ENCODE measurements around the gene ARHGEF18.

The ARHGEF18 gene

DNA sequence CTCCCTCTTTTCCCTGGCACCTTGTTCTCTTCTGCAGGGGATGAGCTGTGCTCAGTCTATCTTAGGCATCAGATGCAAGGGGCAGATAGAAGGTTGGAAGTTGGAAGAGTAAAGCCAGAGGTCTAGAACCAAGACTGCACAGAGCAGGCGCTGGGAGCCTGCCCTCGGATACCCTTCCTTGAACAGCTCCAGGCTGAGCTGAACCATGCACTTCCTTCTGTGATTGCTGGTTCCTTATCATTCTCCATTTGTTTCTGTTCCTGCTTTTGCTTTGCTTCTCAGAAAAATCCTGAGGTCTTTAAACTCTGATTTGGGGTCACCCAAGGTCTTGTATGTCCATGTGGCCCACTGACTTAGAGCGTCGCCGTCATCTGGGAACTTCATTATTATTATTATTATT lies 36.3 kb downstream of the ARHGEF18 start:
- Histone ChIP-seq H3K9me3 (ENCODE audit: insufficient read depth, low read length, severe bottlenecking) (no peaks in the 10 kb centered on the region), H3K9ac (ENCODE audit: low read depth, low read length) (no peak overlapping the region), H3K27ac (ENCODE audit: low read length) (no peak overlapping the region), H3K4me3 (ENCODE audit: low read depth in 1 of 2, low read length in 2 of 2) (no peak overlapping the region), H4K20me1 (ENCODE audit: insufficient read depth, low read length) (no peaks in the 10 kb centered on the region), H3K27me3 (ENCODE audit: insufficient read depth, low read length, poor library complexity) (no peaks in the 10 kb centered on the region), H3K36me3 (ENCODE audit: insufficient read depth, low read length) (no peaks in the 10 kb centered on the region; the same call in 1 of the 2 replicates), H2AFZ (ENCODE audit: low read depth, low read length) (no peak overlapping the region), H3K79me2 (ENCODE audit: insufficient read depth, low read length) (no peaks in the 10 kb centered on the region), H3K4me2 (ENCODE audit: insufficient read depth, low read length) (no peak overlapping the region), H3K4me1 (ENCODE audit: insufficient read depth, low read length) (no peaks in the 10 kb centered on the region)
- DNase-seq, result no peak
- TF ChIP-seq EZH2 (IDR thresholded peaks at IDR 0.05; ENCODE audit: borderline replicate concordance, low read depth, low read length, severe bottlenecking), result no peak
- TF ChIP-seq, protein P1, sequence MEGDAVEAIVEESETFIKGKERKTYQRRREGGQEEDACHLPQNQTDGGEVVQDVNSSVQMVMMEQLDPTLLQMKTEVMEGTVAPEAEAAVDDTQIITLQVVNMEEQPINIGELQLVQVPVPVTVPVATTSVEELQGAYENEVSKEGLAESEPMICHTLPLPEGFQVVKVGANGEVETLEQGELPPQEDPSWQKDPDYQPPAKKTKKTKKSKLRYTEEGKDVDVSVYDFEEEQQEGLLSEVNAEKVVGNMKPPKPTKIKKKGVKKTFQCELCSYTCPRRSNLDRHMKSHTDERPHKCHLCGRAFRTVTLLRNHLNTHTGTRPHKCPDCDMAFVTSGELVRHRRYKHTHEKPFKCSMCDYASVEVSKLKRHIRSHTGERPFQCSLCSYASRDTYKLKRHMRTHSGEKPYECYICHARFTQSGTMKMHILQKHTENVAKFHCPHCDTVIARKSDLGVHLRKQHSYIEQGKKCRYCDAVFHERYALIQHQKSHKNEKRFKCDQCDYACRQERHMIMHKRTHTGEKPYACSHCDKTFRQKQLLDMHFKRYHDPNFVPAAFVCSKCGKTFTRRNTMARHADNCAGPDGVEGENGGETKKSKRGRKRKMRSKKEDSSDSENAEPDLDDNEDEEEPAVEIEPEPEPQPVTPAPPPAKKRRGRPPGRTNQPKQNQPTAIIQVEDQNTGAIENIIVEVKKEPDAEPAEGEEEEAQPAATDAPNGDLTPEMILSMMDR (IDR thresholded peaks at IDR 0.05; ENCODE audit: borderline replicate concordance, extremely low read depth, low read length, poor library complexity, severe bottlenecking), result no peak
- no peak for ATAC-seq (ENCODE audit: insufficient read depth, low read depth)

DNA sequence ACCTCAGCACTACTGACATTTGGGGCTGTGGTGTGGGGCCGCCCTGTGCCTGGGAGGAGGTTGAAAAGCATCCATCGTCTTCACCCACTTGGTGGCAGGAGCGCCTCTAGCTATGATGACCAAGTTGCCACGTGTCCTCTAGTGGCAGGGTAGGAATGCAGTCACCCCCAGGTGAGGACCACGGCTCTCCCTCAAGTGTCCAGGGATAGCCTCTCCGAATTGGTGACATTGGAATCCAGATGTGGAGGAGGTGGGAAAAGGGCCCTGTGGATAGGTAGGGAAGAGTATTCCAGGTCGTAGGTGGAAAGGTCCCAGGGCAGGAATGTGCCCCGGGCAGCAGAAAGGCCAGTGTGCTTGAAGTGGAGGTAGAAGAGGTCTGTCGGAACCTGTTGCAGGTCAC lies 37.6 kb downstream of the ARHGEF18 start:
- ATAC-seq (ENCODE audit: insufficient read depth, low read depth), result no peak
- no peaks in the 10 kb centered on the region; the same call in 1 of the 2 replicates for H3K36me3 ChIP-seq (ENCODE audit: insufficient read depth, low read length)
- no peaks in the 10 kb centered on the region for H4K20me1 ChIP-seq (ENCODE audit: insufficient read depth, low read length)
- no peaks in the 10 kb centered on the region for H3K27me3 ChIP-seq (ENCODE audit: insufficient read depth, low read length, poor library complexity)
- no peak overlapping the region for H2AFZ ChIP-seq (ENCODE audit: low read depth, low read length)
- TF ChIP-seq EZH2 (IDR thresholded peaks at IDR 0.05; ENCODE audit: borderline replicate concordance, low read depth, low read length, severe bottlenecking), result no peak
- TF ChIP-seq, protein P1 (IDR thresholded peaks at IDR 0.05; ENCODE audit: borderline replicate concordance, extremely low read depth, low read length, poor library complexity, severe bottlenecking), result no peak
- H3K9ac ChIP-seq (ENCODE audit: low read depth, low read length), result no peak overlapping the region
- H3K79me2 ChIP-seq (ENCODE audit: insufficient read depth, low read length), result no peaks in the 10 kb centered on the region
- no peak overlapping the region for H3K27ac ChIP-seq (ENCODE audit: low read length)
- H3K4me1 ChIP-seq (ENCODE audit: insufficient read depth, low read length), result no peaks in the 10 kb centered on the region
- H3K9me3 ChIP-seq (ENCODE audit: insufficient read depth, low read length, severe bottlenecking), result no peaks in the 10 kb centered on the region
- H3K4me2 ChIP-seq (ENCODE audit: insufficient read depth, low read length), result no peak overlapping the region
- DNase-seq, result no peak
- no peak overlapping the region for H3K4me3 ChIP-seq (ENCODE audit: low read depth in 1 of 2, low read length in 2 of 2)

DNA sequence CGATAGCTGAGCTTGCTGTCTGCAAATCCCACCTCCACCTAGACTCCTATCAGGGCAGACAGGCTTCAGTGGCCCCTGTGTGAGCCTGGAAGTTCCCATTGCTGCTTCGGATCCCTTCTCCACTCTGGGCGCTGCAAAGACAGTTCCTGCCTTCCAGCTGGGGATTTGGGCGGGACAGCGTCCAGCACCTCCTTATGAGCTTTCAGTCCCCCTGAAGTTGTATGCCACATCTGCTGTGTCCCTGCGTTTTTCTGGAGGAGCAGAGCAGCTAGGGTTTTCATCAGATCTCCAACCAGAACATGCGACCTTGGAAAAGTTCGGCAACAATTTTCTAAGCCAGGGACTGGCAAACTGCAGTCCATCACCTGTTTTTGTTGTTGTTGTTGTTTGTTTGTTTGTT lies 38.0 kb downstream of the ARHGEF18 start:
- Histone ChIP-seq H3K27ac (ENCODE audit: low read length) (no peak overlapping the region), H3K27me3 (ENCODE audit: insufficient read depth, low read length, poor library complexity) (no peaks in the 10 kb centered on the region), H3K4me1 (ENCODE audit: insufficient read depth, low read length) (no peaks in the 10 kb centered on the region), H3K9ac (ENCODE audit: low read depth, low read length) (no peak overlapping the region), H3K79me2 (ENCODE audit: insufficient read depth, low read length) (no peaks in the 10 kb centered on the region), H2AFZ (ENCODE audit: low read depth, low read length) (no peak overlapping the region), H3K9me3 (ENCODE audit: insufficient read depth, low read length, severe bottlenecking) (no peaks in the 10 kb centered on the region), H3K4me2 (ENCODE audit: insufficient read depth, low read length) (no peak overlapping the region), H4K20me1 (ENCODE audit: insufficient read depth, low read length) (no peaks in the 10 kb centered on the region), H3K4me3 (ENCODE audit: low read depth in 1 of 2, low read length in 2 of 2) (no peak overlapping the region), H3K36me3 (ENCODE audit: insufficient read depth, low read length) (no peaks in the 10 kb centered on the region; the same call in 1 of the 2 replicates)
- DNase-seq, result no peak
- ATAC-seq (ENCODE audit: insufficient read depth, low read depth), result no peak
- TF ChIP-seq EZH2 (IDR thresholded peaks at IDR 0.05; ENCODE audit: borderline replicate concordance, low read depth, low read length, severe bottlenecking), result no peak
- TF ChIP-seq, protein P1 (IDR thresholded peaks at IDR 0.05; ENCODE audit: borderline replicate concordance, extremely low read depth, low read length, poor library complexity, severe bottlenecking), result no peak

DNA sequence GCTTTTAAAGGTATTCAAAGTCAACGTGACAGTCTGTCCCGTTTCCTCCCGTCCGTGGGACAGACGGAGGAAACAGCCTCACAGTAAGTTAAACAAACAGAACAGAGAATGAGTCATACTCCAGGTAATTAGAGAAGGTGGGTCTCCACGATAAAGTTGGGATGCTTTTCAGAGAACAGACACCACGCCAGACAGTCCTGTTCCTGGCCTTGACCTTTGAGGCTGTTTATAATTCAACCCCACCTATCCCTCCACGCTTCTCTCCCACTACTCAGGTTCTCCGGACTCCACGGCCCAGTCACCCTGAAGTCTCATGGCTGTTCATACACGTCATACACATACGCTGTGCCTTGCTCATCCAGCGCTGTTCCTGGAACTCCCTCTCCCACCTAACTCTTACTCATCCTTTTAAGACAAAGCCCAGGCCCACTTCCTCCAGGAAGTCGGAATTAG lies 42.5 kb downstream of the ARHGEF18 start:
- Histone ChIP-seq H3K79me2 (ENCODE audit: insufficient read depth, low read length) (peaks cover 13% of the 10 kb centered on the region), H3K4me3 (ENCODE audit: low read depth in 1 of 2, low read length in 2 of 2) (no peak overlapping the region), H3K4me1 (ENCODE audit: insufficient read depth, low read length) (peaks cover 16% of the 10 kb centered on the region), H4K20me1 (ENCODE audit: insufficient read depth, low read length) (peaks cover 3% of the 10 kb centered on the region; the same call in 1 of the 2 replicates), H3K27ac (ENCODE audit: low read length) (no peak overlapping the region), H3K9ac (ENCODE audit: low read depth, low read length) (no peak overlapping the region), H3K36me3 (ENCODE audit: insufficient read depth, low read length) (no peaks in the 10 kb centered on the region; the same call in none of the 2 replicates), H3K27me3 (ENCODE audit: insufficient read depth, low read length, poor library complexity) (no peaks in the 10 kb centered on the region), H2AFZ (ENCODE audit: low read depth, low read length) (no peak overlapping the region), H3K4me2 (ENCODE audit: insufficient read depth, low read length) (no peak overlapping the region), H3K9me3 (ENCODE audit: insufficient read depth, low read length, severe bottlenecking) (no peaks in the 10 kb centered on the region)
- DNase-seq, result no peak
- no peak for ATAC-seq (ENCODE audit: insufficient read depth, low read depth)
- TF ChIP-seq, protein P1 (IDR thresholded peaks at IDR 0.05; ENCODE audit: borderline replicate concordance, extremely low read depth, low read length, poor library complexity, severe bottlenecking), result no peak
- no peak for TF ChIP-seq EZH2 (IDR thresholded peaks at IDR 0.05; ENCODE audit: borderline replicate concordance, low read depth, low read length, severe bottlenecking)

Data from DND-41 (cell line).